GM12878 (cell line): Measurements from ENCODE around the gene MEI1. TPM values are rescaled to one million over a fixed set of nuclear protein-coding genes. Genes with fewer than 3 reads are reported as not detected.

Experiments used
- ATAC-seq: fragments of 200-7000 bp; cut with Tn5 transposase; 3 replicates; pipeline ENCODE4 v1.9.1; 2020; ENCODE audit warnings: mild to moderate bottlenecking, moderate library complexity
- BruUV-seq: library from RNA; stranded (reverse); fragments of 400-500 nt; replicated peaks from 2 replicates; lab custom pipeline; 2021; lab: Mats Ljungman, UMichigan
- CTCF ChIA-PET: fragments of 300-600 bp; sonication (Branson Sonifier 250); formaldehyde crosslinking; extraction: SDS; loops from one replicate; lab custom pipeline; 2021; ENCODE audit warnings: inconsistent platforms; lab: Yijun Ruan, JAX
- POLR2A ChIA-PET: fragments of 350-600 bp; formaldehyde crosslinking; extraction: SDS; loops from one replicate; lab custom pipeline; 2021; ENCODE audit warnings: inconsistent platforms; lab: Charles Lee
- RAD21 ChIA-PET: fragments of 300-600 bp; sonication (Branson Sonifier 250); formaldehyde crosslinking; loops from one replicate; lab custom pipeline; 2023; ENCODE audit warnings: antibody characterized with exemption; ENCODE audit not compliant: unreplicated experiment; lab: Charles Lee
- SMC1A ChIA-PET: fragments of 300-600 bp; sonication (Branson Sonifier 250); formaldehyde crosslinking; loops from one replicate; lab custom pipeline; 2023; ENCODE audit not compliant: unreplicated experiment, uncharacterized antibody; lab: Charles Lee
- DNase-seq: peaks from one replicate; pipeline ENCODE4 v3.0.0-alpha.2; 2011; ENCODE audit warnings: low read depth, low spot score
- FAIRE-seq: peaks from 3 replicates; lab custom pipeline; 2011; peaks lifted over from hg19 to GRCh38; lab: Jason Lieb, UNC
- H2AFZ ChIP-seq: 2 replicates; pipeline ENCODE4 v1.6.0; 2011; ENCODE audit warnings: low read depth, low read length, control low read depth; ENCODE audit not compliant: control insufficient read depth
- H3K27ac ChIP-seq: 2 replicates; pipeline ENCODE4 v1.5.1; 2011; ENCODE audit warnings: control low read depth; ENCODE audit not compliant: control insufficient read depth, insufficient read depth
- H3K27me3 ChIP-seq, 2 experiments: replicated peaks in 1 of 2; 2 replicates each; pipeline versions ENCODE4 v1.6.0 to v1.6.1; 2011; ENCODE audit warnings: low read length in 1 of 2; ENCODE audit not compliant: control insufficient read depth in 2 of 2, insufficient read depth in 2 of 2
- H3K36me3 ChIP-seq, 2 experiments: 2 replicates each; pipeline ENCODE4 v1.5.1; 2011; ENCODE audit warnings: low read length in 1 of 2; ENCODE audit not compliant: control insufficient read depth in 2 of 2, insufficient read depth in 2 of 2
- H3K4me1 ChIP-seq: 2 replicates; pipeline ENCODE4 v1.6.1; 2011; ENCODE audit warnings: mild to moderate bottlenecking, low read length, moderate library complexity, mixed read lengths; ENCODE audit not compliant: control insufficient read depth, insufficient read depth
- H3K4me2 ChIP-seq: 2 replicates; pipeline ENCODE4 v1.6.0; 2011; ENCODE audit warnings: control low read depth; ENCODE audit not compliant: control insufficient read depth, insufficient read depth
- H3K4me3 ChIP-seq: fragments of 200-600 bp; sonication (generic); 2 replicates; pipeline ENCODE4 v1.5.1; 2016
- H3K79me2 ChIP-seq: 2 replicates; pipeline ENCODE4 v1.6.0; 2011; ENCODE audit warnings: low read length; ENCODE audit not compliant: control insufficient read depth, insufficient read depth
- H3K9ac ChIP-seq: 2 replicates; pipeline ENCODE4 v1.8.0; 2011; ENCODE audit warnings: low read length, control low read depth, mixed read lengths; ENCODE audit not compliant: control insufficient read depth, insufficient read depth
- H3K9me3 ChIP-seq: replicated peaks from 3 replicates; pipeline ENCODE4 v1.5.1; 2011; ENCODE audit warnings: mild to moderate bottlenecking, low read length; ENCODE audit not compliant: control insufficient read depth, insufficient read depth
- H4K20me1 ChIP-seq: 2 replicates; pipeline ENCODE4 v1.6.0; 2011; ENCODE audit not compliant: control insufficient read depth, insufficient read depth
- NRF1 ChIP-seq: conservative IDR thresholded peaks from 2 replicates; pipeline ENCODE4 v1.6.1; 2011; ENCODE audit warnings: mild to moderate bottlenecking, low read depth, low read length, improper control_type of control experiment
- ZBTB40 ChIP-seq: fragments of 450-650 bp; IDR thresholded peaks from 2 replicates; pipeline ENCODE4 v1.6.1; 2016; ENCODE audit warnings: mild to moderate bottlenecking, moderate library complexity, borderline replicate concordance
- WGBS: methylation state at CpG from one replicate; pipeline ENCODE4 v1.1.6; 2016; ENCODE audit warnings: low lambda C conversion rate; ENCODE audit not compliant: insufficient replicate concordance, insufficient coverage; ENCODE audit errors: missing lambda C conversion rate; 5-methylcytosine and 5-hydroxymethylcytosine counted together
- in situ Hi-C: fragments of 300-500 bp; cut with MboI; formaldehyde crosslinking; loops from 9 replicates; pipeline ENCODE4 v1.14.3; 2018; ENCODE audit warnings: mixed read lengths
- intact Hi-C: fragments of 100-400 bp; cut with micrococcal nuclease; formaldehyde crosslinking; loops from one replicate; pipeline ENCODE4 v1.14.2; 2022; ENCODE audit not compliant: unreplicated experiment
- polyA plus RNA-seq, 11 experiments: library from polyadenylated mRNA; depleted of rRNA in 4 of 11; unstranded in 6 of 11; stranded (reverse) in 5 of 11; fragments of >200 nt; fragmentation: Nextera tagmentation in 4 of 11; fragmentation: Illumina TruSeq in 1 of 11; extraction: Ambion mirVana in 4 of 11; extraction: Trizol in 1 of 11; gene quantifications; 1 replicate in 1 of 11; 2 replicates in 10 of 11; pipeline versions ENCODE4 v1.2.1 to v1.2.3, GENCODE V29; 2011 to 2016; ENCODE audit warnings: inconsistent platforms in 2 of 11, missing spikeins in 2 of 11, low read depth in 1 of 11
- total RNA-seq, 4 experiments: library from RNA; depleted of rRNA in 3 of 4; stranded (reverse); fragments of >200 nt in 3 of 4; fragmentation: Illumina TruSeq in 1 of 4; extraction: Trizol in 1 of 4; gene quantifications; 2 replicates each; pipeline versions ENCODE4 v1.2.1 to v1.2.3, GENCODE V29; 2013 to 2021

MEI1 gene
- total and polyA plus RNA-seq, 10 of the 15 experiments (the other 5 are each of a cell fraction or from before 2014, with no cell fraction given) = 27.9 to 48.9 (median 35.8) TPM

- ChIA-PET POLR2A (interaction anchor here (0.6 to 9.4 kb wide), 9 partner anchors 7 to 149 kb away, joined by 3 to 135 read pairs (median 4); partner anchors contain the start of genes CENPM and SREBF2), SMC1A (interaction anchor here (0.8 to 10.2 kb wide), 9 partner anchors 9 to 149 kb away, joined by 3 to 96 read pairs (median 7); partner anchors contain the start of genes MEI1 and SREBF2), CTCF (interaction anchor here (0.6 to 3.6 kb wide), 13 partner anchors 8 to 150 kb away, joined by 3 to 26 read pairs (median 4); partner anchors contain the start of gene TNFRSF13C), RAD21 (interaction anchor here (0.6 to 1.8 kb wide), 9 partner anchors 12 to 593 kb away, joined by 3 to 9 read pairs (median 3); partner anchors contain the start of gene SREBF2)
- H3K4me3 ChIP-seq = no peak overlapping the region
- H3K36me3 ChIP-seq = peaks cover 0 to 5% of the 10 kb centered on the region in 2 experiments; a peak in 2 of 4 replicates
- TF ChIP-seq NRF1 (no peak), ZBTB40 (no peak)
- intact Hi-C loops (no loop called here), in situ Hi-C loops (no loop called here)
- no peak for FAIRE-seq
- no peak overlapping the region for H3K9ac ChIP-seq
- H3K4me1 ChIP-seq = peaks cover 29% of the 10 kb centered on the region
- no peaks in the 10 kb centered on the region for H3K27me3 ChIP-seq
- no peaks in the 10 kb centered on the region for H3K9me3 ChIP-seq
- no peak overlapping the region for H2AFZ ChIP-seq
- peaks cover 86% of the 10 kb centered on the region for H3K79me2 ChIP-seq
- 0 out of 2 replicates have a peak overlapping the region, but pooled peaks have one; percentile 1 for H3K4me2 ChIP-seq
- peak; percentile 10 for ATAC-seq
- 53% methylated on average over 2 of the region's 2 CpGs for WGBS
- DNase-seq = no peak
- H3K27ac ChIP-seq = no peak overlapping the region
- peaks cover 3% of the 10 kb centered on the region; the same call in 1 of the 2 replicates for H4K20me1 ChIP-seq
- BruUV-seq = no TSS peak
Measured at GRCh38 chr22:41847300-41847699, 148.0 kb downstream of the MEI1 start.
